GM21737 (cell line): ENCODE data around the gene PER3.

Experiments used
- ATAC-seq: cut with Tn5 transposase; IDR thresholded peaks from one replicate; pipeline ENCODE4 v1.9.1; 2021; ENCODE audit warnings: mild to moderate bottlenecking, moderate library complexity; ENCODE audit not compliant: unreplicated experiment

Gene PER3

DNA sequence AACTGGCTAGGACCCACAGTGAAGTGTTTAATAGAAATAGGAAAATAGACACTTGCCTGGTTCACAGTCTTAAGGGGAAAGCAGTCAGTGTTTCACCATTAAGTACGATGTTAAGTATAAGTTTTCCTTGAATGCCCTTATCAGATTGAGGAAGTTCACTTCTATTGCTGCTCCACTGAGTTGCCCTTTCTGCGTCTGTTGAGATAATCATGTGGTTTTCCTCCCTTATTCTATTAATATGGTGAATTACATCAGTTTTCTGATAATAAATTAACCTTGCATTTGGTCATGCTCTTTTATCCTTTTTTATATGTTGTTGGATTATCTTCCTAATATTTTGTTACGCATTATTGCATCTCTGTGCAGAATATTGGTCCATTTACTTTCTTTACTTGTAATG, 47.4 kb downstream of the PER3 start:
- no peak for ATAC-seq

DNA sequence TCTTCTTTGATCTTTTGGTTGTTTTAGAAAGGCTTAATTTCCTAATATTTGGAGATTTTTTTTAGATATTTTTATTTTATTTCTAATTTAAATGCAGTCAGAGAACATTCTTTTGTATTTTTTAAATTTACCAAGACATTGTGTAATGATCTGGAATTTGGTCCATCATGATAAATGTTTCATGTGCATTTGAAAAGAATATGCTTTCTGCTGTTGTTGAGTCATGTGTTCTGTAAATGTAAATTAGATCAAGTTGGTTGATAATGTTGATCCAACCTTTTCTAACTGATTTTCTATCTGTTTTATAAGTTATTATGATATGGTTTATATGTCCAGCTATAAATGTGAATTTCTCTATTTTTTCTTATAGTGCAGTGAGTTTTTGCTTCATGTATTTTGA, 48.9 kb downstream of the PER3 start:
- ATAC-seq, result no peak

DNA sequence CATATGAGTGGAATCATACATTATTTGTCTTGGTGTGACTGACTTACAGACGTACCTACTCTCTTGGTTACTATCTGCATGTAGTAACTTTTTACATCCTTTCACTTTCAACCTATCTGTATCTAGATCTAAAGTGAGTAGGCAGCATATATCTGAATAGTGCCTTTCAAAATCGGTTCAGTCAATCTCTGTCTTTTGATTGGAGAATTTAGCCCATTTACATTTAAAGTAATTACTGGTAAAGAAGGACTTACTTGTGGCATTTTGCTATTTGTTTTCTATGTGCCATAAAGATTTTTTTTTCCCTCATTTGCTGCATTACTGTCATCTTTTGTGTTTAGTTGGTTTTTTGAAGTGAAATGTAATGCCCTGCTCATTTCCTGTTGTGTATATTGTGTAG, 54.6 kb downstream of the PER3 start:
- ATAC-seq, result no peak

DNA sequence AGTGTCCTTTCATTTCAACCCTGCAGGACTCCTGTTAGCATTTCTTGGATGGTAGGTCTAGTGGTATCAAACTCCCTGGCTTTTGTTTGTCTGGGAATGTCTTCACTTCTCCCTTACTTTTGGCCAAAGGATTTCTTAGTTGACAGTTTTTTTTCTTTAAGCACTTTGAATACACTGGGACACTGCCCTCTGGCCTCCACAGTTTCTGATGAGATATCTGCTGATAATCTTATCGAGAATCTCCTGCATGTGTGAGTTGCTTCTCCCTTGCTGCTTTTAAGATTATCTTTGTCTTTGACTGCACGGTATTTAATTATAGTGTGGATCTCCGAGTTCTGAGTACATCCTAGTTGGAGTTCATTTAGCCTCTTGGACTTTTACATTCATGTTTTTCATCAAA, 55.4 kb downstream of the PER3 start:
- ATAC-seq, result no peak

DNA sequence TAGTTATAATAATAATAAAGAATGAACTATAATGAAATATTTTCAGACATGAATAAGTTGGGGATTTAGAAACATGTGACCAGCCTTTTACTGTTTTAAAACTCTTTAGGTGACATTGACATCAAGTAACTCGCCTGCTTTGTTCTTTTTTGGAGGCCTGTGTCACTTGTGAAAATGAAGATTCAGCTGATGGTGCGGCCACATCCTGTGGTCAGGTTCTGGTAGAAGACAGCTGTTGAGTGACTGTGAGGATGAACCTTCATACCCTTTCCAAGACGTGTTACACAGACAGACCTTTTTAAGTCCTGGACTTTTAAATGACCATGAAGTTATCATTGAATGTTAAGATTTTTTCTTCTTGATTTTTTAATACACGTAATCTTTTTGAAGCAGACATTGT, 58.4 kb downstream of the PER3 start:
- no peak for ATAC-seq

DNA sequence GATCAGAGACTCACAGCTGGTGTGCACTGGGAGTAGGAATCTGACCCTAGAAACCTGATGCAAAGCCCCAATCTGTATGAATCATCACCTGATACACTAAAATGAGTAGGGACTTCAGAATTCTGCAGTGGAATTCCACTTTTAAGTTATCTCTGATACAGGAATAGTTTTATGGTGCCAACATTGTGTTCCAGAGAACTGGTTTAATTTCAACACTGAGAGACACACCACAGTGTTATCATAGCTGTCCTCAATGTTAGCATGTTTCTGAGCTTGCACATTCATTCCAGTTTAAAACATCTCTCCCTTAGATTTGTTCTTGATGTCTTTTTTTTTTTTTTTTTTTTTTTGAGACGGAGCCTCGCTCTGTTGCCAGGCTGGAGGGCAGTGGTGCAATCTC, 61.7 kb downstream of the PER3 start:
- ATAC-seq, result no peak

DNA sequence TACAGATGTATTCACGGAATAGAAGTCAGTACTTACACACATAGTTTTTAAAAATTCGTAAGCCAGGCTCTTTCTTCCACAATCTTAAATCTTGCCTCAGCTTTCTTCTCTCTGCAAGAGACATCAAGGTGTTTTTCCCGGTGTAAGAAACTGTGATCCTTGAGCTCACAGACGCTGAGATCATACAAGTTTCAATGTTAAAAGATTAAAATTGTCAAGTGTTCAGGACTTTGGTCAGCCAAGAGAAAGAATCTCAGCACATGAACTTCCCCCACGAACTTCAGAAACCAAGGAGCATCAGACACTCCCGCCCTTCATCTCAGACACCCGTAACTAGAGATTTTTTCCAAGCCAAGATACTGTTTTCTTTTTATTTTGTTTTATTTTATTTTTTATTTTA, 62.6 kb downstream of the PER3 start:
- ATAC-seq, result no peak

DNA sequence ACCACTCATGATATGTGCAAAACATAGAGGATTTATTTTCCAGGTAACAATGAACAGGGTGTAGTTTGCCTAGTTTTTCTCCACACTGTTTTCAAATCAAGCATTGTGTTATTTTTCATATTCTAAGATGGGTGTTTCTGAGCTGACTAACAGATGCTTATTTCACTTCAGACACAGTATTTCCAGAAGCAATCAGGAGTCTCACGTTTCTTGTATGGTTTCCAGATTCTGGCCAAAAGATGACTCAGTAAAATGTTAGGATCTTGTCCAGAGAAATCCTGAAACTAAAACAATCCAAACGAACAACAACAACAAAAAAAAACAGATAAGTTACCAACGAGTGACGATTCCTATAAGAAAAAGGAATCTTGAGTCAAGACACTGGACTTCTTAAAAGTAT, 63.5 kb downstream of the PER3 start:
- no peak for ATAC-seq

DNA sequence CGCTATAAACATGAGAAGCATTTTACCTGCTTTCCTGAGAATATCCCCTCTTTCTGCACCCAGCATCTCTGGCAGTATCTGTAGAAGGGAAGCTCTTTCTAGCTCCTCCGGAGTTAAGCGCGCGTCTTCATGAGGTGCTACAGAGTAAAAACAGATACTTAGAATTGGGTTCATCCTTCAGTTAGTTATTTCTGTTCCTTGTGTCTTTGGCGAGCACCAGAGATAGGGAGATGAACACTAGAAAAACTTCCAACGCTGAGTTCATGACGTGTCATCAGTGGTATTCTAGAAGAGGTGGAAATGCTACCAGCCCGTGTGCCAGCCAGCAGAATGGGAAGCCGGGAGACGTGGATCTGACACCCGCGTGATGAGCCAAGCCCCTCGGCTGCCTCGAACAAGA, 66.7 kb downstream of the PER3 start:
- ATAC-seq, result no peak

DNA sequence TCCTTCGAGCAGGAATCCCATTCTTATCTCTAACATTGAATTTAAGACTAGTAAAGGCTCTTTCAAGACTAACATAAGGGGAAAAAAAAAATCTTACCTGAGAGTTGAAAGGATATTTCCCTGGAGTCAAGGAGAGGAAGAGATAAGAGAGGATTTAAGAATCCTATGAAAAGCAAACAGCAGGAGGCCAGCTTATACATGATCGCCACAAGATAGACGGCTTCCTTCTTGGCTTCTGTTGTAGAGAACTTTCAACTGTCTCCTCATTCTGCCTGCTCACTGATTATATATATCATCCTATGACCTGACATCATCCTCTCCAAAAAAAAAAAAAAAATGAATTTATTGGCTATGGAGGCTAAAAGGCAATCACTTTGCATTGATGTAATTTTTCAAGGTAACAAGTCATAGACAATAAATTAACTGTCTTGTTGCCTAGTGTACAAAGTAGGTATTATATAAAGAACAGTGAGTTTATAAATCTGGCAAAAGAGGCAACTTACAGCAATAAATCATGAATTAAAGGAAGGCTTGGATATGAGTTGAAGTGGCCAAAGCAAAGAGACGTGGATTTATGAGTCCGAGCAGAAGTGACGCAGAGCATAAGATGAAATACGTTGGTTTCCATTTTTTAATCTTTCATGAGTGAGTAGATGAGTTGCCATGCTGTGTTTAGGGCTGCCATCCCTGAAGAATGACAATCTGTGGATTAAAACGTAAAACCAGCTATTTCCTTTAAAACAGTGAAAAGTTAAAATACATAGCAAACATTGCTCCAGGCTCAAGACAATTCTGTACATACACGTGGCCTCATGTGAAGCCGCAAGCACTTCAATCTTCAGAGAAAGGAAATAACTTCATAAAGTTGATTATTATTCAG, 69.0 kb downstream of the PER3 start, which contains the start of gene UTS2:
Gene UTS2, minus strand, starts transcription at position 262 of the 880 bp plus-strand sequence. Its CDS starts 62 bp downstream, at position 200.
- ATAC-seq, result no peak

DNA sequence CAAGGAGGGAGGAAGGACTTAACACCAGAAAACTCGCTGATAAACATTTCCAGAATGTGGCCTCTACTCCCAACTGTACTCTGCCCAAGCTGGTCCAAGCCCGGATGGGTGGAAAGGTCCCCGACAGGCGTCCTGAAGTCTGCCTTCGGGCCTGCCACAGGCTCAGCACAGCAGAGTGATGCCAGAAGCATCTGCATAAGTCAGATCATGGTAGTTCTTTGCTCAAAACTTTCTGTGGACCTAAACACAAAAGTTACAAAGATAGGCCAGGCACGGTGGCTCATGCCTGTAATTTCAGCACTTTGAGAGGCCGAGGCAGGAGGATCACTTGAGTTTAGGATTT, 69.6 kb downstream of the PER3 start:
- no peak for ATAC-seq

DNA sequence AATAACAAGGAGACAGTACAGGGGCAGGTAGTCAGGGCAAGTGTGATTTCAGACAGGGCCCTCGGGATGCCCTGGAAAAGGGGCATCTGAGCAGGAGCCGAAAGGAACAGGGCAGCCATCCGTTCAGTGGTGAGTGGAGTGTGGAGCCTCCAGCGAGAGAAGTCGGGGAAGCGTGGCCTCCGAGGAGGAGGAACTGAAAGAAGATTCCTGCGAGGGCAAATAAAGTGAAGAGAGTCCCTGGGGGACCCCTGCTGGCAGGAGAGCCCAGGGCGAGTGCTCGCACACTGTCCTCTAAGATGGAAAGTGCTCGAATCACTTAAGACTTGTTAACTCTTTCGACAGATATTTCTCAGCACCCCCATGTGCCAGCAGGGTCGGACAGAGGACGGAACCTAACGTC, 72.3 kb downstream of the PER3 start:
- no peak for ATAC-seq

DNA sequence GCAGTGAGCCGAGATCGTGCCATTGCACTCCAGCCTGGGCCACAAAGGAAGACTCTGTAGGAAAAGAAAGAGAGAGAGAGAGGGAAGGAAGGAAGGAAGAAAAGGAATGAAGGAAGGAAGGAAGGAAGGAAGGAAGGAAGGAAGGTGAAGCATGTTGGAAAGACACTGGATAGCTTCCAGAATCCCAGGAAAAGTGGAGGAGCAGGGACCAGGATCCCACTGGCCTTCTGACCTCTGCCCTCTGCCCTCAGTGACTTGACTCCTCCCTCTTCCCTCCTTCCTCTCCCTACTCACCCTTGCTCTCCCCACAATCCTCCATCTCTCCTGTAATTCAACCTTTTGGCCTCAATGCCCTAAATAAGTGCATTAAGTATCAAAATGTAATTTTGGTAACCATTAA, 72.9 kb downstream of the PER3 start:
- ATAC-seq, result no peak

DNA sequence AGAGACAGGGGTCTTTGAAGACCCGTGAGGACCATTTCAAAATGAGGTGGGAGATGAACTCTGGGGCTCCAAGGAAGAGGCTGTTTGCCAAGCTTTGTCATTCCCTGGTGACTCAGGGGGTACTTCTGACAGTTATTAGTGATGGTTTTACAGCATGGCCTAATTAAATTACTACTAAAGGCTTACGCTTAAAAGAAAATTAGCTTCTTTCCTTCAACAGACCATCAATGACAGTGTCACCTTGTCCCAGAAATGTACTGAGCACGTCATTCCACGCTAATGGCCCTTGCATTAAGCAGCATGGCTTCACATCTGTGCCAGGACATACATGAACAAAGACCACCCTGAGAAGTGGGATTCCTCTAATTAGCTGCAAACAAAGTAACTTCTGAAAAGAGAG, 73.9 kb downstream of the PER3 start:
- ATAC-seq, result no peak

DNA sequence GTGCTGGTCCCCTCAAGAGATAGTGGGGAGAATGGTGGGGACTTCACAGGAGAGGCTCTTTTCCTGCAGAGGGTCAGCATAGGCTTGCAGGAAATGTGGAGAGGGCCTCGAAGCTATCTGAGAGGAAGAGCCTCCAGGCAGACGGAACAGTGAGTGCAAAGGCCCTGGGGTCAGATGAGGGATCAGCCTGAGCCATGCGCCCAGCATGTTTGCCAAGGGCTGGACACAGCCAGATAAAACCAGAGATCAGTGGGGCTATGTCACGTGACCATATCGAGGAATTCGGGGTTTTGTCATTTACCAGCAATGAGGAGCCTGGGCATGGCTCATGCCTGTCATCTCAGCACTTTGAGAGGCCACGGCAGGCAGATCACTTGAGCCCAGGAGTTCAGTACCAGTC, 75.3 kb downstream of the PER3 start:
- ATAC-seq, result no peak

DNA sequence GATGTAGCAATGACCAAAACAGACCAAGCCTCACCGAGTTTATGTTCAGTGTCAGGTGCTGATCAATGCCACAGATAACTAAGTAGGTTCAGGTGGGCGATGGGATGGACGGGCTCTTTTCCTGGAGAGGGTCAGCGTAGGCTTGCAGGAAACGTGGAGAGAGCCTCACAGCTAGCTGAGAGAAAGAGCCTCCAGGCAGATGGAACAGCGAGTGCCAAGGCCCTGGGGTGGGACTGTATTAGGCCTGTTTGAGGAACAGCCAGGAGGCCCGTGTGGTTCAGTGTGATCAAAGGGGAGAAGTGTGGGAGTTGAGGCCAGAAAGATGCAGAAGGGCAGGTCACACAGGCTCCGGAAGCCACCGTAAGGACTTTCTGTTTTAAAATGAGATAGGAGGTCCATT, 76.0 kb downstream of the PER3 start:
- ATAC-seq, result no peak

DNA sequence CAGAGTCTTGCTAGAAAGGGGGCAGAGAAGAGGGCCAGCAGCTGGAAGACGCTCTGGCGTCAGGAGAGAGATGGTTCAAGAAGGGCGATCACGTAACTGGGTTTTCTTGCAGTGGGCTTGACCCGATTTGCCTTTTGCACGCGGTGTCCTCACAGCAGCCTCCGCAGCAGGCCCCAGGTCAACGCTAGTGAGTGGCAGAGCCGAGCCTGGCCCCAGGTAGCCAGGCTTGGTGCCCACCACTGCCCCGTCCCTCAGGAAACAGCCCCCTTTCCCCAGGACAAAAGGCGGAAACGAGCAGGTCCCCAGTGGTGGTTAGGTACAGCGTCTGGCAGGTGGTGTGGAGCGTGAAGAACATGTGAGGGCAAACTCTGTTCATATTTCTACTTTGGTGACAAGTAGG, 77.4 kb downstream of the PER3 start:
- no peak for ATAC-seq

DNA sequence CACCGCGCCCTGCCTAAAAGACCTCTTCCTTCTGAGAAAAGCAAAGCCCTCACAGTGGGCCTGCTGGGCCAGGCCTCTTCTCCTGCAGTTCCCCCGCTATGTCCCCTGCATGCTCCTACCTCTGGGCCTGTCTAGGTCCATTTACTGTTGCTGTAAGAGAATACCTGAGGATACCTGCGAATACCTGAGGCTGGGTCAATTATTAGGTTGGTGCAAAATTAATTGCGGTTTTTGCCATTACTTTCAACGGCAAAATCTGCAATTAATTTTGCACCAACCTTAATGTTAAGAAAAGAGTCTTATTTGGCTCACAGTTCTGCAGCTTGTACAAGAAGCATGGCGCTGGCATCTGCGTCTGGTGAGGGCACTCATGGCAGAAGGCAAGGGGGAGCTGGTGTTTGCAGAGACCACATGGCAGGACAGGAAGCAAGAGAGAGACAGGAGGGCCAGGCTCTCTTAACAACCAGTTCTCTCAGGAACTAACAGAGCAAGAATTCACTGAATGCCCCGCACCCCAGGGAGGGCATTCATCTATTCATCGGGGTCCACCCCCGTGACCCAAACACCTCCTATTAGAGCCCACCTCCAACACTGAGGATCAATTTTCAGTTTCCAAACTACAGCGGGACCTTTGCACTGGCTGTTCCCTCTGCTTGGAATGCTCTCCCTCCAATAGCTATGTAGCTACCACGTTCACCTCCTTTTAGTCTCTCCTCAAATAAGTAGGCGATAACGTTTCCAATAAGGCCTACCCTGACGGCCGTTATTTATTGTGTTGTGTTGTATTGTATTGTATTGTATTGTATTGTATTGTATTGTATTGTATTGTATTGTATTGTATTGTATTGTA, 78.3 kb downstream of the PER3 start:
- ATAC-seq, result no peak

DNA sequence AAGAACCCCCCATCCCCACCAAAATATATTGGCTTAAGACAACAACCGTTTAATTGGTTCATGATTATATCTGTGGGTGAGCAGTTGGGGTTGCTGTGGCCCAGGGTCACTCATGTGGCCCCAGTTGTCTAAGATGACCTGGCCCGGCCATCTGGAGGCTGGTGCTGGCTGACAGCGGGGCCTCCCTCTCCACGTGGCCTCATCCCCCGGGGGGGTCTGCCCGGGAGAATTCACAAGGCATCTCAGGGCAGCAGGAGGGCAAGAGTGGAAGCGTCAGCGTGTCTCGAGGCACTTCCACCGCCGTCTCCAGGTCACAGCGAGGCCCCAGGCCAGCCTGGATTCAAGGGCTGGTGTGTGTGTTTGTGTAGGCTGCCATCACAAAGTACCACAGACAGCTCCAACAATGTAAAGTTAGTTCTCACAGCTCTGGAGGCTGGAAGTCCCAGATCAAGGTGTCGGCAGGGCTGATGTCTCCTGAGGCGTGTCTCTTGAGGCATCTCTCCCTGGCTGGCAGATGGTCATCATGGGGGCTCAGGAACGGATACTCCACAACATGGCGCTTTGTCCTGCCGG, 79.8 kb downstream of the PER3 start:
- no peak for ATAC-seq

DNA sequence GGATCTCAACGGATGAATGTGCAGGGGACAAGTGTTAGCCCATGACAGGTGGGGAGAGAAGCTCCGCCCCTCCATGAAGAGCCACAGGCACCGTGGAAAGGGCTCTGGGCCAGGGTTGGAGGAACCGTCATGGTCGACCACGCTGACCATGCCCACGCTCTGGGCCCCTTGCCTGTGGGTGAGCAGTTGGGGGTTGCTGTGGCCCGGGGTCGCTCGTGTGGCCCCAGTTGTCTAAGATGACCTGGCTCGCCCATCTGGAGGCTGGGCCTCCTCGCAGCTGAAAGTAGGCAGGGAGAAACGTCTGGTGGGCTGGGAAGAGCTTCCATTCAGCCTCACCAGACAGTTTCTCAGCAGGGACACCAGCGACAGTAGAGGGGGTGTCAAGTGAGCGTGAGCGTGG, 81.9 kb downstream of the PER3 start:
- ATAC-seq, result no peak

DNA sequence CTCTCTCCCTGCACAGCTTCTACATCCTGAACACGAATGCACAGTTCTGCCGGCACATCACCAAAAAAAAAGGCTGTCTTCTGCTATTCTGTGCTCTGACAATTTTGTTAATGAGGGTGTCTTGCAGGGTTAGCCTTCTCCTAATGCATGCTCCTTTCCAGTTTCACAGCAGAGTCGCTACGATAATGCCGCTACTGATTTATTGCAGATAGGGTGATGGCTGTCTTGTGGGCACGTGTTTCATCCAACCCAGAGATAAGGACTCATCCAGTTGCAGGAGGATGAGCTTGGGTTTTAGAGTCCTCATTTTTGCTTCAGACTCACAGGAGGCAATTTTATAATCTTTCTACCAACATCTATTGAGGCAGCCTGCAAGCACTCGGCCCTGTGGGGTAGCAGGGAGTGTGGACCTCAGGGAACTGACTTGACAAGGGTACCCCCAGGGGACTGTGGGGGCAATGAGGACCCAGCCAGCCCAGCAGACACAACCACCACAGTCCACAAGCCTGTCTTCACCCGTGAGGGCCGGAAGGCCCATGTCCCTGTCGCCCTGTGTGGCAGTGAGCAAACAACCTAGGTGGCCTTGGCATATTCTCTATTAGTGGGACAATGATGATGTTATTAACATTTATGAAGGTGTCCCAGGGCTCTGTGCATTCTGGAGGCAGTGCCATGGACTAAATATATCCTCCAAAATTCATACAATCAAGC, 84.1 kb downstream of the PER3 start:
- ATAC-seq, result no peak
